ENCODE measurements around the gene DEPDC1. TPM values are rescaled to one million over a fixed set of nuclear protein-coding genes. Genes with fewer than 3 reads are reported as not detected.

Gene DEPDC1, protein sequence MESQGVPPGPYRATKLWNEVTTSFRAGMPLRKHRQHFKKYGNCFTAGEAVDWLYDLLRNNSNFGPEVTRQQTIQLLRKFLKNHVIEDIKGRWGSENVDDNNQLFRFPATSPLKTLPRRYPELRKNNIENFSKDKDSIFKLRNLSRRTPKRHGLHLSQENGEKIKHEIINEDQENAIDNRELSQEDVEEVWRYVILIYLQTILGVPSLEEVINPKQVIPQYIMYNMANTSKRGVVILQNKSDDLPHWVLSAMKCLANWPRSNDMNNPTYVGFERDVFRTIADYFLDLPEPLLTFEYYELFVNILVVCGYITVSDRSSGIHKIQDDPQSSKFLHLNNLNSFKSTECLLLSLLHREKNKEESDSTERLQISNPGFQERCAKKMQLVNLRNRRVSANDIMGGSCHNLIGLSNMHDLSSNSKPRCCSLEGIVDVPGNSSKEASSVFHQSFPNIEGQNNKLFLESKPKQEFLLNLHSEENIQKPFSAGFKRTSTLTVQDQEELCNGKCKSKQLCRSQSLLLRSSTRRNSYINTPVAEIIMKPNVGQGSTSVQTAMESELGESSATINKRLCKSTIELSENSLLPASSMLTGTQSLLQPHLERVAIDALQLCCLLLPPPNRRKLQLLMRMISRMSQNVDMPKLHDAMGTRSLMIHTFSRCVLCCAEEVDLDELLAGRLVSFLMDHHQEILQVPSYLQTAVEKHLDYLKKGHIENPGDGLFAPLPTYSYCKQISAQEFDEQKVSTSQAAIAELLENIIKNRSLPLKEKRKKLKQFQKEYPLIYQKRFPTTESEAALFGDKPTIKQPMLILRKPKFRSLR
- total RNA-seq, result 2.7 and 11.4 TPM in 2 replicates

GRCh38 chr1:68496680-68497357 lies at the start of gene DEPDC1:
Gene DEPDC1 (minus strand): TSS chr1:68497082. CDS start chr1:68496999, 83 bp downstream.

GRCh38 chr1:68449901-68450300 lies 47.0 kb downstream of the DEPDC1 start, which contains the start of gene RPE65:
Gene RPE65 (minus strand): TSS chr1:68449954. CDS start chr1:68449905, 49 bp downstream.

Small RNA genes lying within 50 kb of the gene (small RNA-seq; reads per million reads assigned to genes)
- not detected for gene TXNP2

Other genes with a start within 250 kb of the DEPDC1 start
- not detected in 2 replicates for gene RPE65, start 47.1 kb downstream of the DEPDC1 start, total RNA-seq